ENCODE results near the gene TMEM63A. TPM values are rescaled to one million over a fixed set of nuclear protein-coding genes. Genes with fewer than 3 reads are reported as not detected.

The TMEM63A gene
- total RNA-seq, 1 experiment from 2014 or later: 31.4 TPM

GRCh38 chr1:225849925-225850324 is 32.3 kb downstream of the TMEM63A start:
- Histone ChIP-seq H3K36me3 (ENCODE audit: control insufficient read depth, insufficient read depth, low read length) (no peaks in the 10 kb centered on the region), H3K27ac (ENCODE audit: low read length) (no peak overlapping the region), H3K27me3 (ENCODE audit: control insufficient read depth, insufficient read depth, low read length) (no peaks in the 10 kb centered on the region), H3K9me3 (ENCODE audit: control insufficient read depth, insufficient read depth, low read depth, low read length) (no peaks in the 10 kb centered on the region), H3K4me3 (ENCODE audit: low read depth in 2 of 2, low read length in 2 of 2) (no peak overlapping the region), H3K4me1 (ENCODE audit: control insufficient read depth, insufficient read depth, low read length) (0 out of 2 replicates have a peak, but pooled peaks cover 5% of the 10 kb centered on the region)
- intact Hi-C loops (cut with micrococcal nuclease; ENCODE audit: unreplicated experiment): loop anchor here (5.0 kb wide), 1 partner anchor 73 kb away; the partner anchor contains the start of gene SRP9
- ATAC-seq (no peak), DNase-seq (ENCODE audit: low read depth, low spot score) (no peak)
- TF ChIP-seq REST (IDR thresholded peaks at IDR 0.05; ENCODE audit: insufficient read depth in 1 of 2, low read depth in 2 of 2, low read length in 1 of 2): no peak
- TF ChIP-seq CTCF (IDR thresholded peaks at IDR 0.05): no peak
- TF ChIP-seq POLR2AphosphoS5 (IDR thresholded peaks at IDR 0.05; ENCODE audit: low read depth, low read length): no peak
- no peak for TF ChIP-seq TCF7L2 (IDR thresholded peaks at IDR 0.05; ENCODE audit: low read depth, low read length)
- TF ChIP-seq SIN3A (IDR thresholded peaks at IDR 0.05; ENCODE audit: borderline replicate concordance, insufficient read depth, low read depth, low read length): no peak
- ChIA-PET POLR2A (no interaction called here), CTCF (interaction anchor here (1.2 kb wide), 1 partner anchor 375 kb away, joined by 3 read pairs; no protein-coding TSS in a partner anchor)
- BruUV-seq (replicated peaks): no TSS peak
- in situ Hi-C loops (cut with HindIII; ENCODE audit: low pct_unique_long_range_greater_than_20kb, low sequenced_read_pairs): no loop called here

- ATAC-seq: no peak
- TF ChIP-seq POLR2AphosphoS5 (IDR thresholded peaks at IDR 0.05; ENCODE audit: low read depth, low read length): no peak
- no peak for TF ChIP-seq TCF7L2 (IDR thresholded peaks at IDR 0.05; ENCODE audit: low read depth, low read length)
- TF ChIP-seq CTCF (IDR thresholded peaks at IDR 0.05): no peak
- TF ChIP-seq SIN3A (IDR thresholded peaks at IDR 0.05; ENCODE audit: borderline replicate concordance, insufficient read depth, low read depth, low read length): no peak
- no peak for TF ChIP-seq REST (IDR thresholded peaks at IDR 0.05; ENCODE audit: insufficient read depth in 1 of 2, low read depth in 2 of 2, low read length in 1 of 2)
- Histone ChIP-seq H3K9me3 (ENCODE audit: control insufficient read depth, insufficient read depth, low read depth, low read length) (no peaks in the 10 kb centered on the region), H3K27ac (ENCODE audit: low read length) (no peak overlapping the region), H3K4me3 (ENCODE audit: low read depth in 2 of 2, low read length in 2 of 2) (no peak overlapping the region), H3K27me3 (ENCODE audit: control insufficient read depth, insufficient read depth, low read length) (no peaks in the 10 kb centered on the region), H3K4me1 (ENCODE audit: control insufficient read depth, insufficient read depth, low read length) (0 out of 2 replicates have a peak, but pooled peaks cover 5% of the 10 kb centered on the region), H3K36me3 (ENCODE audit: control insufficient read depth, insufficient read depth, low read length) (no peaks in the 10 kb centered on the region)
- no peak for DNase-seq (ENCODE audit: low read depth, low spot score)
- POLR2A ChIA-PET: no interaction called here
- in situ Hi-C loops (cut with HindIII; ENCODE audit: low pct_unique_long_range_greater_than_20kb, low sequenced_read_pairs): no loop called here
- CTCF ChIA-PET: no interaction called here
- no TSS peak for BruUV-seq (replicated peaks)
- intact Hi-C loops (cut with micrococcal nuclease; ENCODE audit: unreplicated experiment): loop anchor here (5.0 kb wide), 1 partner anchor 71 kb away; the partner anchor contains the start of gene SRP9
Observed at GRCh38 chr1:225848030-225848955, 33.9 kb downstream of the TMEM63A start.

Measured in Panc1 (cell line).